Choroid plexus epithelial cell (primary cell): Measurements from ENCODE around the gene NID1.
"Not testable (repeated sequence)": the region's sequence is repeated elsewhere in the genome, so short reads cannot be mapped to it uniquely, and the experiment has no call there.

Experiments
- DNase-seq: peaks from one replicate; pipeline ENCODE4 v3.0.0-alpha.2; 2010; ENCODE audit warnings: low read depth
- H3K4me3 ChIP-seq: 2 replicates; pipeline ENCODE4 v1.5.1; 2011; ENCODE audit warnings: low read depth, mild to moderate bottlenecking, control low read depth, low read length, moderate library complexity
- CTCF ChIP-seq: conservative IDR thresholded peaks from 2 replicates; pipeline ENCODE4 v1.5.1; 2011; ENCODE audit warnings: low read depth, mild to moderate bottlenecking, control low read depth, inconsistent platforms, low read length, moderate library complexity

The NID1 gene

GRCh38 chr1:235979716-235980333 lies 85.1 kb downstream of the NID1 start:
- no peak for DNase-seq
- no peak overlapping the region for H3K4me3 ChIP-seq
- TF ChIP-seq CTCF = no peak

- no peak for DNase-seq
- TF ChIP-seq CTCF = no peak
- no peak overlapping the region for H3K4me3 ChIP-seq
These were observed 85.7 kb downstream of the NID1 start for GRCh38 chr1:235979176-235979575.

GRCh38 chr1:235976490-235976889 lies 88.4 kb downstream of the NID1 start:
- no peak overlapping the region for H3K4me3 ChIP-seq
- DNase-seq = no peak
- TF ChIP-seq CTCF = no peak

- no peak for DNase-seq
- H3K4me3 ChIP-seq = no peak overlapping the region
- TF ChIP-seq CTCF = no peak
These were observed 90.3 kb downstream of the NID1 start for GRCh38 chr1:235974616-235975015.

DNA sequence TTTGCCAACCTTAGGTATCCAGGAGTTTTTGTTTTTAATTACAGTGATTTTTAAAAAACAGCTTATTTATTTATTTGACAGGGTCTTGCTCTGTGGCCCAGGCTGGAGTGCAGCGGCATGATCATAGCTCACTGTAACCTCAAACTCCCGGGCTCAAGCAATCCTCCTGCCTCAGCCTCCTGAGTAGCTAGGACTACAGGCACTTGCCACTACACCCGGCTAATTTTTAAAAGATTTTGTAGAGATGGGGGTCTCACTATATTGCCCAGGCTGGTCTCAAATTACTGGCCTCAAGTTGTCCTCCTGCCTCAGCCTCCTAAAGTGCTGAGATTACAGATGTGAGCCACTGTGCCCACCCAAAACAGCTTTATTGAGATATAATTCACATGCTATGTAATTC lies 92.2 kb downstream of the NID1 start:
- H3K4me3 ChIP-seq, DNase-seq: not testable (repeated sequence)

- DNase-seq = peak; percentile 84
- H3K4me3 ChIP-seq = peak overlapping the region; percentile 44
- TF ChIP-seq CTCF = no peak
These were observed 92.6 kb downstream of the NID1 start for GRCh38 chr1:235972311-235972689.

DNA sequence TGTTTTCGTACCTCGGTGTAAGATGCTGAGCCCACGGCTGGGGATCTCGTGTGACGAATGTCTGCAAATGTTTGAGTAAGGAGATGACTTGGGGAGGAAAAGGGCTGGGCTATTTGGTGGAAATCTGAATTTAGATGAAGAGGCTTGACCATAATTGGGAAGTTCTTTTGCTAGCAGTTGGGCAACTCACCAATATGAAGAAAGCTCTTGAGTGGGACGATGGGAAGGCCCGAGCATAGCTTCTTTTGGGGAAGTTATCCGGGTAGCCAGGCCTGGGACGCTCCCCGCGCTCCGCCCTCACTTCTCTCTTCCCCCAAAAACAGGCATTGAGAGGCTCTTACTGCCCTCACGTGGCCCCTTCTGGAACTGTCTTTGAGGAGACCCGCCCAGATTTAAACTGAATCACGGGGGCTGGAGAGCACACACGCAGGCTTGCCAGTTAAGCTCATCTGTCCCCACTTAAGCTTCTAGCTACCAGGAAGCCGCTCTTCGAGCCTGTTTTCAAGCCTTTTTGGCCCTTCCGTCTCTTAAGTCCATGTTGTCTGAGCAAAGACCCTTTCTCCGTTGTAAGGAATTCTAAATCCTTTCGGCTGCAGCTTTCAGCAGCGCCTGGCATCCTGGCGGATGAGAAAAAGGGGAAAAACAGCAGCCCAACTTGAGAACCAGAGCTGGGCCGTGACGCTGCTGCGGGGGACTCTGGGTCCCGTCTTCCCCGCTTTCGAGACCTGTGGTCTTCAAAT lies 93.1 kb downstream of the NID1 start:
- DNase-seq = peak; percentile 97
- peak; percentile 89 for TF ChIP-seq CTCF
- H3K4me3 ChIP-seq = peak overlapping the region; percentile 44
